ENCODE results near the gene CDIPT. TPM values are rescaled to one million over a fixed set of nuclear protein-coding genes. Genes with fewer than 3 reads are reported as not detected.

The CDIPT gene
- total RNA-seq, 1 donor from 2014 or later = 88.1 TPM

DNA sequence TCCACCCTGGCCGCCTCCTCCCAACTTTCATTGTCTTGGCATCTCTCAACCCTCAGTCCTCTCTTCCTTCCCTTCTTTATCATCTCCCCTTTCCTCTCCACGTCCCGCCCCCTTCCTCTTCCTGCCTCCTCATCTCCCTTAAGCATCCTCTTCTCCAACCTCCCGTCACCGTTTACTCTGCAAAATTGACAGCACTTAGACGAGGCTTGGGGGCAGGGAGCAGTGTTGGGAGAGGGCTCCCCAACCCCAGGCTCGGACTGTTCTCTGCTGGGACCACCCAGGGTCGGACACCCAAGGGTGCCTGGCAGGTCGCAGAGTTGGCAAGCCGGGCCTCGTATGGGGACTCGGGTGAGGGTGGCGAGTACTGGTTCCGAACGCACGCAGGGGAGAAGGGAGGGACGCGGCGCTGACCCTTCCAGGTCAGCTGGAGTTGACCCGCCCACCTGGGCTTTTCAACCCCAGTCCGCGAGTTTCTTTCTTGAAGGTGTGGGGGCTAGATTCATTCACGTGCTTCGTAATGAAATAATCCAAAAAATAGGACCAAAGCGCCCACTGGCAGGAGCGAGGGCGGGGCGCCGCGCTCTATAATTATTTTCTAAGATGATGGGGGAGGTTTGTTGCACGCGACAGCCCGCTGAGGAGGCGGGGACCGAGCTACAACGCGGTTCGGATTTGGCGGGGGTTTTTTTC lies 47.8 kb downstream of the CDIPT start:
- Histone ChIP-seq H3K27ac (ENCODE audit: low read depth, low read length) (no peak overlapping the region), H3K36me3 (ENCODE audit: insufficient read depth, low read length) (peaks cover 4% of the 10 kb centered on the region), H3K79me2 (ENCODE audit: insufficient read depth, low read length) (peaks cover 46% of the 10 kb centered on the region), H3K4me3 (ENCODE audit: insufficient read depth, low read depth, low read length) (peak overlapping the region; percentile 79), H4K20me1 (ENCODE audit: insufficient read depth, low read length) (peaks cover 18% of the 10 kb centered on the region), H3K27me3 (ENCODE audit: insufficient read depth, low read length) (no peaks in the 10 kb centered on the region), H3K9me3 (ENCODE audit: insufficient read depth, low read depth, low read length) (no peaks in the 10 kb centered on the region), H3K9ac (ENCODE audit: low read length) (peak overlapping the region; percentile 83), H3K4me1 (ENCODE audit: insufficient read depth, low read length) (peaks cover 31% of the 10 kb centered on the region), H3K4me2 (ENCODE audit: low read length) (peak overlapping the region; percentile 93), H2AFZ (ENCODE audit: low read depth, low read length) (peak overlapping the region; percentile 64)
- H3K4me1 Mint-ChIP-seq (ENCODE audit: low read depth, unreplicated experiment) = peaks cover 35% of the 10 kb centered on the region
- peak overlapping the region; percentile 79 for H3K27ac Mint-ChIP-seq (ENCODE audit: unreplicated experiment)
- no peaks in the 10 kb centered on the region for H3K27me3 Mint-ChIP-seq (ENCODE audit: low read depth, unreplicated experiment)
- H3K4me3 Mint-ChIP-seq (ENCODE audit: unreplicated experiment) = peak overlapping the region; percentile 89
- H3K36me3 Mint-ChIP-seq (ENCODE audit: low read depth, unreplicated experiment) = peaks cover 8% of the 10 kb centered on the region
- FAIRE-seq (no peak), DNase-seq (ENCODE audit: low read depth) (no peak)
- TF ChIP-seq, protein P1, sequence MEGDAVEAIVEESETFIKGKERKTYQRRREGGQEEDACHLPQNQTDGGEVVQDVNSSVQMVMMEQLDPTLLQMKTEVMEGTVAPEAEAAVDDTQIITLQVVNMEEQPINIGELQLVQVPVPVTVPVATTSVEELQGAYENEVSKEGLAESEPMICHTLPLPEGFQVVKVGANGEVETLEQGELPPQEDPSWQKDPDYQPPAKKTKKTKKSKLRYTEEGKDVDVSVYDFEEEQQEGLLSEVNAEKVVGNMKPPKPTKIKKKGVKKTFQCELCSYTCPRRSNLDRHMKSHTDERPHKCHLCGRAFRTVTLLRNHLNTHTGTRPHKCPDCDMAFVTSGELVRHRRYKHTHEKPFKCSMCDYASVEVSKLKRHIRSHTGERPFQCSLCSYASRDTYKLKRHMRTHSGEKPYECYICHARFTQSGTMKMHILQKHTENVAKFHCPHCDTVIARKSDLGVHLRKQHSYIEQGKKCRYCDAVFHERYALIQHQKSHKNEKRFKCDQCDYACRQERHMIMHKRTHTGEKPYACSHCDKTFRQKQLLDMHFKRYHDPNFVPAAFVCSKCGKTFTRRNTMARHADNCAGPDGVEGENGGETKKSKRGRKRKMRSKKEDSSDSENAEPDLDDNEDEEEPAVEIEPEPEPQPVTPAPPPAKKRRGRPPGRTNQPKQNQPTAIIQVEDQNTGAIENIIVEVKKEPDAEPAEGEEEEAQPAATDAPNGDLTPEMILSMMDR (IDR thresholded peaks at IDR 0.05; ENCODE audit: insufficient read depth, low read depth, low read length) = no peak
- TF ChIP-seq EZH2 (IDR thresholded peaks at IDR 0.05; ENCODE audit: insufficient read depth, low read length) = no peak
- H3K9me3 Mint-ChIP-seq (ENCODE audit: unreplicated experiment) = no peaks in the 10 kb centered on the region

DNA sequence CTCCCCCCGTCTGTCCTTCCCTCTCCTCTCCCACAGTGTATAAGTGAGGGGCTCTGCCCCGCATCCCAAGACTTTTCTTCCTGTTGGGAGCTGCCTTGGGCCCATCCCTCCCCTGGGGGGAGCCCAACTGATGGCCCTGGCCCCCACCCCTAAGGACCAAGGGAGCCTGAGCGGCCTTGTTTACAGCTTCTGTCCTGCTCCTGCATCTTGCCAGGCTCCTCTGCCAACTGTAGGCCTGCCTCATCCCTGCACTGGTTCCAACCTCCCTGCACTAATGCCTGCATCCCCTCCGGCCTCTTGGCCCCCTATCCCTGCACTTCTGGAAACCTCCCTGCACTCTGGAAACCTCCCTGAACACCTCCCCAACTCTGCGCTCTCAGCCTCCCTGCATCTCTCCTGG lies 48.4 kb downstream of the CDIPT start:
- DNase-seq (ENCODE audit: low read depth) = no peak
- Mint-ChIP-seq H3K27ac (ENCODE audit: unreplicated experiment) (no peak overlapping the region), H3K4me3 (ENCODE audit: unreplicated experiment) (peak overlapping the region; percentile 89), H3K4me1 (ENCODE audit: low read depth, unreplicated experiment) (peaks cover 35% of the 10 kb centered on the region), H3K27me3 (ENCODE audit: low read depth, unreplicated experiment) (no peaks in the 10 kb centered on the region), H3K9me3 (ENCODE audit: unreplicated experiment) (no peaks in the 10 kb centered on the region), H3K36me3 (ENCODE audit: low read depth, unreplicated experiment) (peaks cover 10% of the 10 kb centered on the region)
- H3K27me3 ChIP-seq (ENCODE audit: insufficient read depth, low read length) = no peaks in the 10 kb centered on the region
- H3K4me3 ChIP-seq (ENCODE audit: insufficient read depth, low read depth, low read length) = peak overlapping the region; percentile 79
- peaks cover 4% of the 10 kb centered on the region for H3K36me3 ChIP-seq (ENCODE audit: insufficient read depth, low read length)
- no peak overlapping the region for H3K9ac ChIP-seq (ENCODE audit: low read length)
- H3K79me2 ChIP-seq (ENCODE audit: insufficient read depth, low read length) = peaks cover 45% of the 10 kb centered on the region
- peaks cover 19% of the 10 kb centered on the region for H4K20me1 ChIP-seq (ENCODE audit: insufficient read depth, low read length)
- H2AFZ ChIP-seq (ENCODE audit: low read depth, low read length) = peak overlapping the region; percentile 64
- peaks cover 30% of the 10 kb centered on the region for H3K4me1 ChIP-seq (ENCODE audit: insufficient read depth, low read length)
- H3K4me2 ChIP-seq (ENCODE audit: low read length) = peak overlapping the region; percentile 93
- H3K9me3 ChIP-seq (ENCODE audit: insufficient read depth, low read depth, low read length) = no peaks in the 10 kb centered on the region
- FAIRE-seq = no peak
- H3K27ac ChIP-seq (ENCODE audit: low read depth, low read length) = no peak overlapping the region
- TF ChIP-seq EZH2 (IDR thresholded peaks at IDR 0.05; ENCODE audit: insufficient read depth, low read length) = no peak
- TF ChIP-seq, protein P1 (IDR thresholded peaks at IDR 0.05; ENCODE audit: insufficient read depth, low read depth, low read length) = no peak
